K562 treated with DMSO at 1 percent for 48 hours (cell line): Measurements from ENCODE around the gene PDZD11. TPM values are rescaled to one million over a fixed set of nuclear protein-coding genes. Genes with fewer than 3 reads are reported as not detected.

Source experiments
- total RNA-seq: library from RNA; unstranded; fragments of 300-600 nt; gene quantifications from 2 replicates; pipeline ENCODE4 v1.2.3, GENCODE V29; 2022; ENCODE audit warnings: low replicate concordance; ENCODE audit errors: extremely low read depth

The PDZD11 gene
- total RNA-seq, result not detected in 2 replicates

GRCh38 chrX:70289793-70290770 lies at the start of gene PDZD11, which contains the start of gene KIF4A:
Gene PDZD11, minus strand, starts transcription at chrX:70289927. Its CDS starts 586 bp downstream, at chrX:70289341.
Gene KIF4A, plus strand, starts transcription at chrX:70290104. Its CDS starts 355 bp downstream, at chrX:70290459.

GRCh38 chrX:70281951-70282350 lies 7.8 kb downstream of the PDZD11 start, which contains the start of gene RAB41:
Gene RAB41, plus strand, starts transcription at chrX:70282172. Its CDS starts 46 bp downstream, at chrX:70282218.

GRCh38 chrX:70268034-70268433 lies 21.7 kb downstream of the PDZD11 start, which contains the start of gene ARR3:
Gene ARR3, plus strand, starts transcription at chrX:70268334. Its CDS starts 1,052 bp downstream, at chrX:70269386.

DNA sequence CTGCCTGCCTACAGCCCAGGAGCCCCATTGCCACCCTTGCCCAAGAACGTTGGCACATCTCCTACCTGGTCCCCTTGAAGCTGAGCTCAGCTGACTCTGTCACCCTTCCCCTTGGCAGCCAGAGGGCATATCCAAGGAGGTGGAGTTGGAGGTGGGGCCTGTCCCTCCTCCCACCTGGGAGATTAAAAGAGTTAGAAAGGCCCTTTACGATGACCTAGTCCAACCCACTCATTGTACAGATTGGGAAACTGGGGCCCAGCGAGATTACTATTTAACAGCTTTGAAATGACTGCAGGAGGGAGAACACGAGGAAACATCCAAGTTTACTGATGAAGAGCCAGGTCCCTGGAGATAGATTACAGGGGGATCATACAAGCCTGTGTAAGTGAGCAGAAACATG lies 29.6 kb downstream of the PDZD11 start, which contains the start of gene P2RY4:
TSS of gene P2RY4 (minus strand) at position 101 of the 400 bp plus-strand sequence. CDS start 580 bp downstream, outside the sequence.

Other genes starting within 250 kb of the PDZD11 start
- not detected in 2 replicates for gene AWAT2, start 240.0 kb downstream of the PDZD11 start, total RNA-seq
- gene OTUD6A, start 227.5 kb downstream of the PDZD11 start, total RNA-seq, result not detected in 2 replicates
- gene IGBP1, start 156.5 kb downstream of the PDZD11 start, total RNA-seq, result not detected in 2 replicates
- not detected in 2 replicates for gene DGAT2L6, start 112.4 kb downstream of the PDZD11 start, total RNA-seq
- not detected in 2 replicates for gene AWAT1, start 55.3 kb downstream of the PDZD11 start, total RNA-seq
- not detected in 2 replicates for gene P2RY4, start 29.7 kb downstream of the PDZD11 start, total RNA-seq
- gene ARR3, start 21.6 kb downstream of the PDZD11 start, total RNA-seq, result not detected in 2 replicates
- not detected in 2 replicates for gene RAB41, start 7.8 kb downstream of the PDZD11 start, total RNA-seq
- not detected in 2 replicates for gene KIF4A, start 177 bp upstream of the PDZD11 start, total RNA-seq
- not detected in 2 replicates for gene GDPD2, start 133.4 kb upstream of the PDZD11 start, total RNA-seq
- gene DLG3, start 154.9 kb upstream of the PDZD11 start, total RNA-seq, result not detected in 2 replicates